Trophoblast cell (in vitro differentiated cells and primary cell): Measurements from ENCODE around the gene EFNA1.

Experiments
- DNase-seq, 2 donors: peaks; one replicate each; pipeline ENCODE4 v3.0.0-alpha.2; 2016
- H2AFZ ChIP-seq: 2 replicates; pipeline ENCODE4 v1.6.1; 2013; ENCODE audit warnings: low read length, moderate library complexity, mild to moderate bottlenecking; ENCODE audit not compliant: insufficient read depth, poor library complexity
- H2AK5ac ChIP-seq: 2 replicates; pipeline ENCODE4 v1.6.1; 2013; ENCODE audit warnings: mild to moderate bottlenecking, low read length
- H2BK120ac ChIP-seq: 2 replicates; pipeline ENCODE4 v1.6.1; 2013; ENCODE audit warnings: low read length, mild to moderate bottlenecking, moderate library complexity; ENCODE audit not compliant: insufficient read depth, poor library complexity
- H2BK12ac ChIP-seq: 2 replicates; pipeline ENCODE4 v1.6.1; 2013; ENCODE audit warnings: mild to moderate bottlenecking, low read length, moderate library complexity
- H2BK5ac ChIP-seq: 2 replicates; pipeline ENCODE4 v1.6.1; 2013; ENCODE audit warnings: low read length, low read depth, moderate library complexity, mild to moderate bottlenecking; ENCODE audit not compliant: poor library complexity
- H3K14ac ChIP-seq: 2 replicates; pipeline ENCODE4 v1.6.1; 2013; ENCODE audit warnings: mild to moderate bottlenecking, low read length
- H3K18ac ChIP-seq: 2 replicates; pipeline ENCODE4 v1.6.1; 2013; ENCODE audit warnings: mild to moderate bottlenecking, low read length
- H3K23ac ChIP-seq: 2 replicates; pipeline ENCODE4 v1.6.1; 2013; ENCODE audit warnings: low read length
- H3K27ac ChIP-seq: 2 replicates; pipeline ENCODE4 v1.5.1; 2013; ENCODE audit warnings: low read depth, mild to moderate bottlenecking, inconsistent platforms, low read length, moderate library complexity
- H3K27me3 ChIP-seq: 2 replicates; pipeline ENCODE4 v1.6.1; 2013; ENCODE audit warnings: inconsistent platforms, mild to moderate bottlenecking, low read length, moderate library complexity; ENCODE audit not compliant: insufficient read depth
- H3K36me3 ChIP-seq, 2 experiments: 1 replicate in 1 of 2; 2 replicates in 1 of 2; pipeline ENCODE4 v1.6.1; 2013; ENCODE audit warnings: low read length in 2 of 2, mild to moderate bottlenecking in 2 of 2, moderate library complexity in 1 of 2; ENCODE audit not compliant: insufficient read depth in 2 of 2, control insufficient read depth in 1 of 2
- H3K4ac ChIP-seq: 2 replicates; pipeline ENCODE4 v1.6.1; 2013; ENCODE audit warnings: low read depth, mild to moderate bottlenecking, low read length, moderate library complexity
- H3K4me1 ChIP-seq, 2 experiments: 1 replicate in 1 of 2; 2 replicates in 1 of 2; pipeline ENCODE4 v1.6.1; 2013; ENCODE audit warnings: low read length in 2 of 2, mild to moderate bottlenecking in 2 of 2, moderate library complexity in 1 of 2; ENCODE audit not compliant: insufficient read depth in 2 of 2, control insufficient read depth in 1 of 2
- H3K4me2 ChIP-seq: 2 replicates; pipeline ENCODE4 v1.6.1; 2013; ENCODE audit warnings: inconsistent platforms, mild to moderate bottlenecking, low read length, moderate library complexity
- H3K4me3 ChIP-seq: 2 replicates; pipeline ENCODE4 v1.5.1; 2013; ENCODE audit warnings: mild to moderate bottlenecking, low read depth, low read length, inconsistent platforms
- H3K79me1 ChIP-seq: one replicate; pipeline ENCODE4 v1.6.1; 2013; ENCODE audit warnings: low read length
- H3K79me2 ChIP-seq: 2 replicates; pipeline ENCODE4 v1.6.1; 2013; ENCODE audit warnings: low read length, mild to moderate bottlenecking; ENCODE audit not compliant: control insufficient read depth, insufficient read depth, poor library complexity
- H3K9ac ChIP-seq: 2 replicates; pipeline ENCODE4 v1.6.1; 2013; ENCODE audit warnings: mild to moderate bottlenecking, low read length
- H3K9me3 ChIP-seq: 2 replicates; pipeline ENCODE4 v1.6.1; 2013; ENCODE audit warnings: low read depth, mild to moderate bottlenecking, control low read depth, inconsistent platforms, low read length; ENCODE audit not compliant: insufficient read depth
- H4K12ac ChIP-seq: 2 replicates; pipeline ENCODE4 v1.6.1; 2013; ENCODE audit warnings: low read depth, mild to moderate bottlenecking, low read length, moderate library complexity
- H4K8ac ChIP-seq: 2 replicates; pipeline ENCODE4 v1.6.1; 2013; ENCODE audit warnings: low read depth, mild to moderate bottlenecking, low read length, moderate library complexity
- H4K91ac ChIP-seq: one replicate; pipeline ENCODE4 v1.6.1; 2013; ENCODE audit warnings: low read depth, mild to moderate bottlenecking, low read length, moderate library complexity
- WGBS: extraction: QIAGEN DNeasy Blood & Tissue Kit; methylation state at CpG from one replicate; pipeline ENCODE4 v1.1.7; 2013; ENCODE audit warnings: missing lambda C conversion rate; ENCODE audit not compliant: insufficient read length, insufficient coverage; ENCODE audit errors: extremely low coverage; 5-methylcytosine and 5-hydroxymethylcytosine counted together

The EFNA1 gene

GRCh38 chr1:155093911-155094621, 33.6 kb upstream of the EFNA1 start:
- Histone ChIP-seq H3K9ac (no peak overlapping the region), H3K4me1 (peaks cover 3 to 8% of the 10 kb centered on the region in 2 experiments), H3K9me3 (peaks cover 2% of the 10 kb centered on the region), H3K18ac (no peak overlapping the region), H2BK5ac (no peak overlapping the region), H3K79me2 (no peaks in the 10 kb centered on the region), H3K23ac (no peak overlapping the region), H3K27ac (no peak overlapping the region), H3K36me3 (no peaks in the 10 kb centered on the region), H3K14ac (peak overlapping the region; percentile 16), H3K4me3 (no peak overlapping the region), H4K8ac (no peak overlapping the region), H3K4me2 (no peak overlapping the region), H4K91ac (no peak overlapping the region), H3K4ac (no peak overlapping the region), H3K79me1 (peaks cover 2% of the 10 kb centered on the region), H2AK5ac (no peak overlapping the region), H2BK12ac (peak overlapping the region; percentile 9), H3K27me3 (no peaks in the 10 kb centered on the region), H2BK120ac (no peak overlapping the region), H2AFZ (no peak overlapping the region), H4K12ac (no peak overlapping the region)
- no CpG with 5 or more reads among the region's 13 CpGs for WGBS
- DNase-seq: peak; percentile 57 to 74

GRCh38 chr1:155094622-155094948, 33.1 kb upstream of the EFNA1 start:
- Histone ChIP-seq H3K36me3 (no peaks in the 10 kb centered on the region), H4K8ac (no peak overlapping the region), H3K18ac (no peak overlapping the region), H2BK12ac (no peak overlapping the region), H2BK120ac (no peak overlapping the region), H2BK5ac (no peak overlapping the region), H3K4ac (no peak overlapping the region), H4K12ac (no peak overlapping the region), H3K27ac (no peak overlapping the region), H3K4me3 (no peak overlapping the region), H3K9ac (no peak overlapping the region), H2AFZ (no peak overlapping the region), H3K14ac (no peak overlapping the region), H3K23ac (no peak overlapping the region), H3K4me2 (no peak overlapping the region), H3K79me1 (peaks cover 2% of the 10 kb centered on the region), H3K9me3 (peaks cover 2% of the 10 kb centered on the region), H3K79me2 (no peaks in the 10 kb centered on the region), H3K27me3 (no peaks in the 10 kb centered on the region), H3K4me1 (peaks cover 3 to 8% of the 10 kb centered on the region in 2 experiments), H4K91ac (no peak overlapping the region), H2AK5ac (no peak overlapping the region)
- WGBS: no CpG with 5 or more reads among the region's 2 CpGs
- DNase-seq: no peak

DNA sequence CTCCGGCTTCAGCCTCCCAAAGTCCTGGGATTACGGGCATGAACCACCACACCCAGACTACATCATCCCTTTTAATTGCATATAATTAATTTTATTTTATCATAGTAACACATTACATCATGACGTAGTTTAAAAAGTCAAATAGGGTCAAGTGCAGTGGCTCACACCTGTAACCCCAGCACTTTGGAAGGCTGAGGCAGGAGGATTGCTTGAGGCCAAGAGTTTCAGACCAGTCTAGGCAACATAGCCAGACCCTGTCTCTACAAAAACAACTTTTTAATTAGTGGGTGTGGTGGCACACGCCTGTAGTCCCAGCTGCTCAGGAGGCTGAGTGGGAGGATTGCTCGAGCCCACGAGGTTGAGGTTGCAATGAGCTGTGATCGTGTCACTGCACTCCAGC, 28.3 kb upstream of the EFNA1 start:
- Histone ChIP-seq H3K14ac (no peak overlapping the region), H3K4me2 (no peak overlapping the region), H3K23ac (no peak overlapping the region), H3K4ac (no peak overlapping the region), H3K27me3 (no peaks in the 10 kb centered on the region), H2BK12ac (no peak overlapping the region), H3K9me3 (no peaks in the 10 kb centered on the region), H2AK5ac (no peak overlapping the region), H3K4me1 (no peaks in the 10 kb centered on the region), H3K18ac (no peak overlapping the region), H3K9ac (no peak overlapping the region), H3K79me1 (no peaks in the 10 kb centered on the region), H4K91ac (no peak overlapping the region), H3K36me3 (no peaks in the 10 kb centered on the region), H3K27ac (no peak overlapping the region), H2BK5ac (no peak overlapping the region), H2AFZ (no peak overlapping the region), H3K4me3 (no peak overlapping the region), H4K12ac (no peak overlapping the region), H4K8ac (no peak overlapping the region), H2BK120ac (no peak overlapping the region), H3K79me2 (no peaks in the 10 kb centered on the region)
- DNase-seq: no peak
- WGBS: no CpG with 5 or more reads among the region's 7 CpGs

DNA sequence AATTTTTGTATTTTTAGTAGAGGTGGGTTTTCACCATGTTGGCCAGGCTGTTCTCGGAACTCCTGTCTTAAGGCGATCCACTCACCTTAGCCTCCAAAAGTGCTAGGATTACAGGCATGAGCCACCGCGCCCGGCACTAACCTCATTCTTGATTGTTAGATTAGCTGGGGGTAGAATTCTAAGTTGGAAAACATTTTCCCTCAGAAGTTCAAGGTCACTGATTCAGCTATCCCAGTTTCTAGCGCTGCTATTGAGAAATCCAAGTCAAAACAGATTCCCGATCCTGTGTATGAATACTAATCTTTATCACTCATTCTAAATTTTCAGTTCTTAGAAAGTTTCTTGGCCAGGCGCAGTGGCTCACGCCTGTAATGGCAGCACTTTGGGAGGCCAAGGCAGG, 24.4 kb upstream of the EFNA1 start:
- H3K27ac ChIP-seq: no peak overlapping the region
- no peak overlapping the region for H3K14ac ChIP-seq
- no peak overlapping the region for H2AFZ ChIP-seq
- H3K79me2 ChIP-seq: no peaks in the 10 kb centered on the region
- no peak overlapping the region for H4K8ac ChIP-seq
- no peak overlapping the region for H3K4me2 ChIP-seq
- H3K79me1 ChIP-seq: no peaks in the 10 kb centered on the region
- no peaks in the 10 kb centered on the region for H3K9me3 ChIP-seq
- H4K91ac ChIP-seq: no peak overlapping the region
- no peak overlapping the region for H3K4ac ChIP-seq
- no peak overlapping the region for H3K18ac ChIP-seq
- peak; percentile 75 to 77 for DNase-seq
- no peaks in the 10 kb centered on the region for H3K36me3 ChIP-seq
- no peak overlapping the region for H3K9ac ChIP-seq
- H3K4me1 ChIP-seq: peaks cover 0 to 3% of the 10 kb centered on the region in 2 experiments
- no peaks in the 10 kb centered on the region for H3K27me3 ChIP-seq
- H4K12ac ChIP-seq: no peak overlapping the region
- no peak overlapping the region for H2BK5ac ChIP-seq
- H3K4me3 ChIP-seq: no peak overlapping the region
- H2BK12ac ChIP-seq: no peak overlapping the region
- H2AK5ac ChIP-seq: no peak overlapping the region
- WGBS: no CpG with 5 or more reads among the region's 9 CpGs
- no peak overlapping the region for H2BK120ac ChIP-seq
- H3K23ac ChIP-seq: no peak overlapping the region
